Type B pancreatic cell (in vitro differentiated cells): ENCODE results near the gene ITPR3. TPM values are rescaled to one million over a fixed set of nuclear protein-coding genes. Genes with fewer than 3 reads are reported as not detected.
A peak's percentile ranks its signal among the peaks of the same experiment; 100 is the strongest.
"Not testable (repeated sequence)": the region's sequence is repeated elsewhere in the genome, so short reads cannot be mapped to it uniquely, and the experiment has no call there.

Source experiments
- DNase-seq: peaks from one replicate; pipeline ENCODE4 v3.0.0; 2021; ENCODE audit warnings: mixed read lengths; ENCODE audit not compliant: unreplicated experiment; ENCODE audit errors: extremely low spot score
- H3K27ac Mint-ChIP-seq: 2 replicates; pipeline ENCODE4 v1.8.0; 2021; ENCODE audit warnings: mild to moderate bottlenecking, mixed read lengths
- H3K27me3 Mint-ChIP-seq: 2 replicates; pipeline ENCODE4 v1.8.0; 2021; ENCODE audit warnings: mixed read lengths
- H3K36me3 Mint-ChIP-seq: 2 replicates; pipeline ENCODE4 v1.8.0; 2021; ENCODE audit warnings: mixed read lengths
- H3K4me1 Mint-ChIP-seq: one replicate; pipeline ENCODE4 v1.8.0; 2021; ENCODE audit warnings: mixed read lengths; ENCODE audit not compliant: unreplicated experiment
- H3K4me3 Mint-ChIP-seq: 2 replicates; pipeline ENCODE4 v1.8.0; 2021; ENCODE audit warnings: mild to moderate bottlenecking, mixed read lengths
- H3K9me3 Mint-ChIP-seq: 2 replicates; pipeline ENCODE4 v1.8.0; 2021; ENCODE audit warnings: mixed read lengths
- total RNA-seq: library from RNA; stranded (reverse); gene quantifications from 2 replicates; pipeline ENCODE4 v1.2.1, GENCODE V29; 2021; ENCODE audit warnings: low replicate concordance
- TF ChIP-seq, protein P1 (sequence below): fragments of 200-600 bp; sonication (generic); conservative IDR thresholded peaks from 2 replicates; pipeline ENCODE4 v1.5.0; 2021; ENCODE audit warnings: antibody characterized with exemption, mild to moderate bottlenecking

Gene ITPR3
- total RNA-seq, 1 donor from 2014 or later: 24.6 TPM

GRCh38 chr6:33623895-33624381 is 2.8 kb downstream of the ITPR3 start:
- no peaks in the 10 kb centered on the region for H3K36me3 Mint-ChIP-seq
- H3K27ac Mint-ChIP-seq: peak overlapping the region; percentile 87
- H3K27me3 Mint-ChIP-seq: peaks cover 38% of the 10 kb centered on the region
- DNase-seq: no peak
- H3K4me3 Mint-ChIP-seq: peak overlapping the region; percentile 76
- H3K4me1 Mint-ChIP-seq: peaks cover 45% of the 10 kb centered on the region
- no peaks in the 10 kb centered on the region for H3K9me3 Mint-ChIP-seq
- TF ChIP-seq, protein P1, sequence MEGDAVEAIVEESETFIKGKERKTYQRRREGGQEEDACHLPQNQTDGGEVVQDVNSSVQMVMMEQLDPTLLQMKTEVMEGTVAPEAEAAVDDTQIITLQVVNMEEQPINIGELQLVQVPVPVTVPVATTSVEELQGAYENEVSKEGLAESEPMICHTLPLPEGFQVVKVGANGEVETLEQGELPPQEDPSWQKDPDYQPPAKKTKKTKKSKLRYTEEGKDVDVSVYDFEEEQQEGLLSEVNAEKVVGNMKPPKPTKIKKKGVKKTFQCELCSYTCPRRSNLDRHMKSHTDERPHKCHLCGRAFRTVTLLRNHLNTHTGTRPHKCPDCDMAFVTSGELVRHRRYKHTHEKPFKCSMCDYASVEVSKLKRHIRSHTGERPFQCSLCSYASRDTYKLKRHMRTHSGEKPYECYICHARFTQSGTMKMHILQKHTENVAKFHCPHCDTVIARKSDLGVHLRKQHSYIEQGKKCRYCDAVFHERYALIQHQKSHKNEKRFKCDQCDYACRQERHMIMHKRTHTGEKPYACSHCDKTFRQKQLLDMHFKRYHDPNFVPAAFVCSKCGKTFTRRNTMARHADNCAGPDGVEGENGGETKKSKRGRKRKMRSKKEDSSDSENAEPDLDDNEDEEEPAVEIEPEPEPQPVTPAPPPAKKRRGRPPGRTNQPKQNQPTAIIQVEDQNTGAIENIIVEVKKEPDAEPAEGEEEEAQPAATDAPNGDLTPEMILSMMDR: no peak

DNA sequence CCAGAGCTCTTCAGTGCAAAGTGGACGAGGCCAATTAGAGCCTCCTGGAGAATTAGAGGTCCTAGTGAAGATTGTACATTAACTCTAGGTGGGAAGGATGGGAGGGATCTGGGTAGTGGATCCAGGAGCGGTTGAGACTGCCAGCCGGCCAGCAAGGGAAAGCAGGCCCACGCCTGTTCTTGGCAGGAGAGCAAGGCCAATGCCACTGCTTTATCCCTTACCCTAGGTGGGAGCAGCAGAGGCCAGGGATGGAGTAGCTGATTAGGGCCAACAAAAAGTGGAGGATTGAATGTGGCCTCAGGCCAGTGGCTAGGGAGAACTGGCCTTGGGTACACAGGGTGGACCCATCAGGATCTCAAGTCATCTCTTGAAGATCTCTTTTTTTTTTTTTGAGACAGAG is 3.7 kb downstream of the ITPR3 start:
- Mint-ChIP-seq H3K9me3 (no peaks in the 10 kb centered on the region), H3K4me3 (no peak overlapping the region), H3K4me1 (peaks cover 43% of the 10 kb centered on the region), H3K27ac (no peak overlapping the region), H3K27me3 (peaks cover 29% of the 10 kb centered on the region), H3K36me3 (no peaks in the 10 kb centered on the region)
- TF ChIP-seq, protein P1: no peak
- no peak for DNase-seq

GRCh38 chr6:33627876-33628275 is 6.8 kb downstream of the ITPR3 start:
- TF ChIP-seq, protein P1: no peak
- Mint-ChIP-seq H3K36me3 (no peaks in the 10 kb centered on the region), H3K27me3 (peaks cover 14% of the 10 kb centered on the region), H3K27ac (peak overlapping the region; percentile 90), H3K4me3 (no peak overlapping the region), H3K9me3 (no peaks in the 10 kb centered on the region), H3K4me1 (peaks cover 48% of the 10 kb centered on the region)
- DNase-seq: no peak

DNA sequence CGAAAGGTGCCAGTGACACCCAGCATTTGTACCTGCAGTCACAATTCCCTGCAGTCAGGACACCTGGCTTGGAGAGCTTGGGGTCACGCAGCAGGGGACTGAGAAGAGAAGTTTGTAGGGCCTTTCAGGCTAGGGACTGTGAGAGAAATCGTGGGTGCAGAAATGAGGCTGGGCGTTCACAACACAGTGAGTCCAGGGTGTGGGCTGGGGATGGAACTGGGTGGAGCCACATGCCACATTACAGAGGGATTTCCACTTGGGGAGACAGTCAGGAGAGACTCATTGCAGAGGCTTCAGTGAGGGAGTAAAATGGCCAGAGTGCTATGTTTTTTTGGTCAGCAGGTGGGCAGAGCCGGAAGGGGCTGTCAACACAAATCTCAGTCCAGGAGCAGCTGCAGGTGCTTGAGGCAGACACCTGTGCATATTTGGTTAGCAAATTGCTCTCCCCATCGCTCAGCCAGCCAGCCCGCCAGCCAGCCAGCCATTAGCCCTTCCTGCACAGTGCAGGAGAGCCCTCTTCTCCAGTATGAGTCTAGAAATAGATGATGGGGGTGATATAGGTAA is 7.4 kb downstream of the ITPR3 start:
- H3K4me1 Mint-ChIP-seq: peaks cover 49% of the 10 kb centered on the region
- H3K4me3 Mint-ChIP-seq: no peak overlapping the region
- peaks cover 10% of the 10 kb centered on the region for H3K27me3 Mint-ChIP-seq
- H3K9me3 Mint-ChIP-seq: no peaks in the 10 kb centered on the region
- no peaks in the 10 kb centered on the region for H3K36me3 Mint-ChIP-seq
- no peak for DNase-seq
- TF ChIP-seq, protein P1: no peak
- H3K27ac Mint-ChIP-seq: peak overlapping the region; percentile 90

GRCh38 chr6:33630014-33630413 is 8.9 kb downstream of the ITPR3 start:
- H3K9me3 Mint-ChIP-seq: no peaks in the 10 kb centered on the region
- H3K4me1 Mint-ChIP-seq: peaks cover 47% of the 10 kb centered on the region
- H3K27me3 Mint-ChIP-seq: peaks cover 12% of the 10 kb centered on the region
- H3K27ac Mint-ChIP-seq: peak overlapping the region; percentile 92
- peak overlapping the region; percentile 66 for H3K4me3 Mint-ChIP-seq
- TF ChIP-seq, protein P1: no peak
- H3K36me3 Mint-ChIP-seq: peaks cover 3% of the 10 kb centered on the region
- no peak for DNase-seq

DNA sequence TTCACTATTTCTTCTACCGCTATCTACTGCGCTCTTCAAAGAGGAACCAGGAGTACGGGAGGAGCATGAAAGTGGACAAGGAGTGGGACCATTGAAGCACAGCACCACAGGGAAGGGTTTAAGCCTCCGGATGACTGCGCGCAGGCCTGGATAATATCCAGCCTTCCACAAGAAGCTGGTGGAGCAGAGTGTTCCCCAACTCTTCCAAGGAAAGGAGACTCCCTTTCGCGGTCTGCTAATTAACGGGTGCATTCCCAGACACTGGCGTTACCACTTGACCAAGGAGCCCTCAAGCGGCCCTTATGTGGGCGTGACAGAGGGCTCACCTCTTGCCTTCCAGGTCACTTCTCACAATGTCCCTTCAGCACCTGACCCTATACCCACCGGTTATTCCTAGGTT is 10.4 kb downstream of the ITPR3 start:
- peaks cover 16% of the 10 kb centered on the region for H3K27me3 Mint-ChIP-seq
- H3K27ac Mint-ChIP-seq: peak overlapping the region; percentile 68
- not testable (repeated sequence) for H3K9me3 Mint-ChIP-seq, H3K36me3 Mint-ChIP-seq, DNase-seq
- peaks cover 56% of the 10 kb centered on the region for H3K4me1 Mint-ChIP-seq
- H3K4me3 Mint-ChIP-seq: peak overlapping the region; percentile 9
